ENCODE results near the gene TRAFD1.
"Not testable (repeated sequence)": the region's sequence is repeated elsewhere in the genome, so short reads cannot be mapped to it uniquely, and the experiment has no call there.

The TRAFD1 gene

DNA sequence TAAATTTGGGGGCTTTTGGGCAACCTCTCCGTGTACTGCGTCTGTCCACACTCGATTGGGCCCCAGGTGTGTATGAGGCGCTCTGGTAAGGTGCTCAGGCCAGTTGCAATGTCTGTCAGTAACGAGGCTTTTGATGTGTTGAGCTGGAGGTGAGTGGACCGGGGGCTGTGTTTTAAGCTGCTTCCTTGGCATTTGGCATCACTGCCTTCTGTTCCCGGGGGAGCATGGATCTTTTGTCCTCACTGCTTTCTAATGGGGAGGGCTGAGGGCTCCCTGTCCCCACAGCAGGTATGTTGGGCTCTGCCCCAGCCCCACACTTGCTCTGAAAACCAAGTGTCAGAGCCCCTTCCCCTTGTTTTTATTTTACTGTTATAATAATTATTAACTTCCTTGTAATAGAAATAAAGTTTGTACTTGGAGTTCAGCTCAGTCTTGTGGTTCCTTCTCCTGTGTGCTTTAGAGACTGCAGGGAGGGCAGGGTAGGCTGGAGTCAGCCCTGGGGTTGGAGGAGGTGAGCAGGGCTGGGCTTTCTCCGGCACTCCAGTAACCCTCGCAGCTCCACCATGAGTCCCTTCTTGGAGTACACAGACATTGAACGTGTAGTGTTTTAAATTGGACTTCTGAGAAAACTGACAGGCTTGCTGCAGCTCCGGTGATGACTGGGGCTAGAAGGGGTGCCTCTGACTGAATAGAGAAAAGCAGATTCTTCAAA, 28.0 kb downstream of the TRAFD1 start:
- FAIRE-seq (no peak), DNase-seq (ENCODE audit: extremely low spot score, insufficient read length, low read depth) (no peak)

DNA sequence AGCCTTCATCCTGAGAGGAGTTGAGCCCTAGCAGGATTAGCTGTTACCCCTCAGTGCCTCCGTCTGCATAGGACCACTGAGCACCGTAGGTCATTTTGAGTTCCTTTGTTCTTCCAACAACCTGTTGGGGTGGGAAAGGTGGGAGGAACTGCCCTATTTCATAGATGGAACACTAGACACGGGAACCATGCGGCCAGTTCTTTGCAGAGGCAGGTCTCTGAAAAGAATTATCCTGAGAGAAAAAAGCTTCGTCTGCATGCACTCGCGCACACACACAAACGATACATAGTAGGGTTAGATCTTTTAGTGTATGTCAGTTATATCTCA, 28.5 kb downstream of the TRAFD1 start:
- no peak for DNase-seq (ENCODE audit: extremely low spot score, insufficient read length, low read depth)
- FAIRE-seq: no peak

DNA sequence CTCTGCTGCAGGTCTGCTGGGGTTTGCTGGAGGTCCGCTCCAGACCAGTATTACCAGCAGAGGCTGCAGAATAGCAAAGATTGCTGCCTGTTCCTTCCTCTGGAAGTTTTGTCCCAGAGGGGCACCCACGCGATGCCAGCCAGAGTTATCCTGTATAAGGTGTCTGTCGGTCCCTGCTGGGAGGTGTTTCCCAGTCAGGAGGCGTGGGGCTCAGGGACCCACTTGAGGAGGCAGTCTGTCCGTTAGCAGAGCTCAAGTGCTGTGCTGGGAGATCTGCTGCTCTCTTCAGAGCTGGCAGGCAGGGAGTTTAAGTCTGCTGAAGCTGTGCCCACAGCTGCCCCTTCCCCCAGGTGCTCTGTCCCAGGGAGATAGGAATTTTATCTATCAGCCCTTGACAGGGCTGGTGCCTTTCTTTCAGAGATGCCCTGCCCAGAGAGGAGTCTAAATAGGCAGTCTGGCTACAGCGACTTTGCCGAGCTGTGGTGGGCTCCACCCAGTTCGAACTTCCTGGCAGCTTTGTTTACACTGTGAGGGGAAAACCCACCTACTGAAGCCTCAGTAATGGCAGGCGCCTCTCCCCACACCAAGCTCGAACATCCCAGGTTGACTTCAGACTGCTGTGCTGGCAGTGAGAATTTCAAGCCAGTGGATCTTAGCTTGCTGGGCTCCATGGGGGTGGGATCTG, 33.2 kb downstream of the TRAFD1 start:
- not testable (repeated sequence) for FAIRE-seq; DNase-seq (ENCODE audit: extremely low spot score, insufficient read length, low read depth)

DNA sequence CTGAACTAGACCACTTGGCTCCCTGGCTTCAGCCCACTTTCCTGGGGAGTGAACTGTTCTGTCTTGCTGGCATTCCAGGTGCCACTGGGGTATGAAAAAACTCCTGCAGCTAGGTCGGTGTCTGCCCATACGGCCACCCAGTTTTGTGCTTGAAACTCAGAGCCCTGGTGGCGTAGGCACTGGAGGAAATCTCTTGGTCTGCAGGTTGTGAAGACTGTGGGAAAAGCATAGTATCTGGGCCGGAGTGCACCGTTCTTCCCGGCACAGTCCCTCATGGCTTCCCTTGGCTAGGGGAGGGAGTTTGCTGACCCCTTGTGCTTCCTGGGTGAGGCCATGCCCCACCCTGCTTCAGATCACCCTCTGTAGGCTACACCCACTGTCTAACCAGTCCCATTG, 33.8 kb downstream of the TRAFD1 start:
- FAIRE-seq (no peak), DNase-seq (ENCODE audit: extremely low spot score, insufficient read length, low read depth) (no peak)

DNA sequence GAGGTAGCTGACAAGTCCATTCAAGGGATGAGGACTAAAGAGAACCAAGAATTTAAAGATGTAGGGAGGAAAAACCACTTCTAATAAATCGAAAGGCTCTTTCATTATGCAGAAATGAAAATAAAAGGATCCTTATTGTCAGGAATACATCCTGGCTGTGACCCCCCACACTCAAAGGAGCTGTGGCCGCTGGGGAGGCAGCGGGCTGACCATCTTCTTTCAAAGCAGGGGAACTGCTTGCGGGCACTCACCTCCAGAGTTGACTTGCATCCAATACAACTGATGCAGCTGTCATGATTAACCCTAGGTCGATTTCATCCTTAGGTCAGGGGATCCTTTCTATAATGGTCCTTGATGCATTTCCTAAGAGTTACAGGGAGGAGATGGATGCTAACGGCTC, 35.3 kb downstream of the TRAFD1 start:
- no peak for DNase-seq (ENCODE audit: extremely low spot score, insufficient read length, low read depth)
- no peak for FAIRE-seq

DNA sequence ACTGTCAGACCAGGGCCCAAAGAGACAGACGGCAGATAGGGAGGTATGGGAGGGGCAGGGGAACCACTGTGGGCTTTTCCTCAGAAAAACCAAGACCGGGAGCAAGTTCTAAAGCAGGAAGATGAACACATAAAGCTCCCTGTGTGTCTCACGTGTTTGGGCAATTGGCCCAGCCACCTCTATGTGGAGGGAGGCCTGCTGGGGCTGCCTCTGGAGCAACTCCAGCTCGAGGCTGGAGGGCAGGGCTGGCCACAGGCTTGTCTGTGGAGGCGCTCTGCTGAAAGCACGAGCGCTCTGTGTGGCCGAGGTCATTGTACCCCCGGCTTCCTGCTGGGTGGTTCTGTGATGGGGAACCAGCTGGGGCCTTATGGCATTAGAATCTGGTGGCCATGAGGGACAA, 36.4 kb downstream of the TRAFD1 start:
- FAIRE-seq (no peak), DNase-seq (ENCODE audit: extremely low spot score, insufficient read length, low read depth) (no peak)

DNA sequence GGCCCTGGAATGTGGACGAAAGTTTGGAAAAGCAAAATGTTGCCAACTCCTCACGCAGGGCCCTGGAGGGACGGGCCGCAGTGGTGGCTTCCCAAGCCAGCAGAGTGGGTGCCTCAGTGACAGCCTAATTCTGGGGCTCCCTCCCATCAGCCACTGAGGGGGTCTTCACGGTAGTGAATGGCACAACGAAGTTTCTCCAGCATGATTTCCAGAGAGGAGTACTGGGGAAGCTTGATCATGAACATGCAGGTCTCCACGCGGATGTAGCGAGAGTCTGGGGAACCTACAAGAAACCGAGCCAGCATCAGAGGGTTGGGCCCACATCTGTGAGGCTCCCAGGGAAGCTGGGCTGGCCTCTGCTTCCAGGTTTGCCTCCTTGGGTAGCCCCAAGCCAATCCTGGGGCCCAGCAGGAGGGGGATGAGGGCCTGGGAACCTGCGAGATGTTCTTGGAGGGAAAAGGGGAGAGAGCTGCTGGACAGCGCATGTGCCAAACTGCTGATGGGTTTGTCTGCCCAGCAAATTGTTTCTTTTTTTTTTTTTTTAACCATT, 37.0 kb downstream of the TRAFD1 start:
- DNase-seq (ENCODE audit: extremely low spot score, insufficient read length, low read depth): no peak
- no peak for FAIRE-seq

DNA sequence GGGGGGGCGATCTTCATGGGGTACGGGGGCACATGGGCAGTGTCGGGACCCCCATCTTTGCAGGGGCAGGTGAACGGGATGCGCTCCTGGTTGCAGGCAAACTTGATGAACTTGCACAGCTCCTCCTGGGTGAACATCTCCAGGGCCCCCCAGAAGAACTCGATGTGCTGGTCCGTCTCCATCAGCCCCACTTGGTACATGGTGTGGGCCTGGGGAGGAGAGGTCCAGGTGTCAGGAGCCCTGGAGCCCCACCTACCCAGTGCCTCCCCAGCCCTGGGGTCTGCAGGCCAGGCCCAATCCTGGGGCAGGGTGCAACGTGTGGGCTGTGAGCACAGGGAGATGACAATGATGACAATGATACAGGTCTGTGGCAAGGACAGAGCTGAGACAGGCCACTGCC, 37.7 kb downstream of the TRAFD1 start:
- no peak for DNase-seq (ENCODE audit: extremely low spot score, insufficient read length, low read depth)

DNA sequence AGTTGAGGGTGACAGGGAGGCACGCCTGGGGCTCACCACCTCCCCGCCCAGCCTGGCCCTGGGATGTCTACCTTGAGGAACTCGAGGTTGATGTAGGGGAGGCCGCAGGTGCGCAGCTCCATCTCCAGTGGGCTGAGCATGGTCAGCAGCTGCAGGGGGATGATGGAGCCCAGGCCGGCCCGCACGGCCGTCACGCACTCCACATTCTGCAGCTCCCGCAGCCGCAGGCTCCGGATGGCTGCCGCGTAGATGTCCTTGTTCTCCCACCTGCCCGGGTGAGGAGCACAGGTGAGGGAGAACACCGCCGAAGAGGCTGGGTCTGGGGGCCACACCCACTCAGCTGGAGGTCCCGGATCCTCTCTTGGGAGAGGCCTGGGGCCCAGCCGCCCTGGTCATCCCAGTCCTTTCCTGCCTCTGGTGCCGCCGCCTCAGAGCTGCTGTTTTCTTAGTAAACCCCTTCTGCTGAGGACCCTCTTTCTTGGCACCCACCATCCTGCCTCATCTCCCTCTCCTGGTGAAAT, 38.2 kb downstream of the TRAFD1 start:
- DNase-seq (ENCODE audit: extremely low spot score, insufficient read length, low read depth) (no peak), FAIRE-seq (no peak)

More for the DNA sequence above, 37.7 kb downstream of the TRAFD1 start:
- no peak for FAIRE-seq

DNA sequence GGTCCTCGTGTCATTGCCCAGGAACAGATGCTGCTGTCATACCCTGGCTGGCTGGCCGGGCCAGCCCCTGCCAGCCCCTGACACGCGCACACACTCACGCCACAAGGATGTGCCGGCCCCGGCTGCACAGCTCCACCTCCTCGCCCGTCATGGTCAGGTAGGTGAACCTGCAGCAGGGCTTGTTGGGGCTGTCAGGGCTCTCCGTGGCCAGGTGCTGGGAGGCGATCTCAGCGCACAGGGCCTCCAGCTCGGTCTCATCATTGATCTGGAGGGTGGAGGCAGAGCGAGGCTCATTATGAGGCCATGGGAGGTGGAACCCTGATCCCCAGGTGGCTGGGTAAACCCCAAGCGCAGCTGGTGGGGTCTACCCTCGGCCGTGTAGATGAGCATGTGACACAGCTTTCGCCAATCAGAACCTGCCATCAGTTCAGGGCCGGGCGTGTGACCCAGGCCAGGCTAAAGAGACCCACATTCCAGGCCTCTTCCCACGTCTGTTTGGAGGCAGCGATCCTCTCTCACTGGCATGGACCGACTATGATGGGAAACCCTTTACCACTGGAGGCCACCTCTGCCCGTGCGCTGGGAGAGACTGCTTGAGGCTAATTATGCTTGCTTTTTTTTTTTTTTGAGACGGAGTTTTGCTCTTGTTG, 38.8 kb downstream of the TRAFD1 start:
- no peak for DNase-seq (ENCODE audit: extremely low spot score, insufficient read length, low read depth)
- no peak for FAIRE-seq

DNA sequence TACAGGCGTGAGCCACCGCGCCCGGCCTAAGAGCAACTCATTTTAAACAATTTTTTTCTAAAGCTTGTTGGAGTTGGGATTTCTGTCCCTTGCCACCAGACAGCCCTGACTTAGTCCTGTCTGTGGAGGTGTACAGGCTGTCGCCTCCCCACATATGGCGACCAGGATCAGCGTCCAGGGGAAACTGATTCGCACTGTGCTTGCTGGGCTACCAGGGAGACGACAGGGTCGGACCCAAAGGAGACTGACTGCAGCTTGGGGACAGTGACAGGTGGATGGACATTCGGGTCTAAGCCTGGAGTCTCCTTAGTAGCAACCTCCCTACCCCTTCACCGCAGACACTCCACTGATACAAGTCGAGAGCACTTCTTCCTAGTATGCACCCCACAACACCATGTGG, 40.3 kb downstream of the TRAFD1 start:
- DNase-seq (ENCODE audit: extremely low spot score, insufficient read length, low read depth) (no peak), FAIRE-seq (no peak)

DNA sequence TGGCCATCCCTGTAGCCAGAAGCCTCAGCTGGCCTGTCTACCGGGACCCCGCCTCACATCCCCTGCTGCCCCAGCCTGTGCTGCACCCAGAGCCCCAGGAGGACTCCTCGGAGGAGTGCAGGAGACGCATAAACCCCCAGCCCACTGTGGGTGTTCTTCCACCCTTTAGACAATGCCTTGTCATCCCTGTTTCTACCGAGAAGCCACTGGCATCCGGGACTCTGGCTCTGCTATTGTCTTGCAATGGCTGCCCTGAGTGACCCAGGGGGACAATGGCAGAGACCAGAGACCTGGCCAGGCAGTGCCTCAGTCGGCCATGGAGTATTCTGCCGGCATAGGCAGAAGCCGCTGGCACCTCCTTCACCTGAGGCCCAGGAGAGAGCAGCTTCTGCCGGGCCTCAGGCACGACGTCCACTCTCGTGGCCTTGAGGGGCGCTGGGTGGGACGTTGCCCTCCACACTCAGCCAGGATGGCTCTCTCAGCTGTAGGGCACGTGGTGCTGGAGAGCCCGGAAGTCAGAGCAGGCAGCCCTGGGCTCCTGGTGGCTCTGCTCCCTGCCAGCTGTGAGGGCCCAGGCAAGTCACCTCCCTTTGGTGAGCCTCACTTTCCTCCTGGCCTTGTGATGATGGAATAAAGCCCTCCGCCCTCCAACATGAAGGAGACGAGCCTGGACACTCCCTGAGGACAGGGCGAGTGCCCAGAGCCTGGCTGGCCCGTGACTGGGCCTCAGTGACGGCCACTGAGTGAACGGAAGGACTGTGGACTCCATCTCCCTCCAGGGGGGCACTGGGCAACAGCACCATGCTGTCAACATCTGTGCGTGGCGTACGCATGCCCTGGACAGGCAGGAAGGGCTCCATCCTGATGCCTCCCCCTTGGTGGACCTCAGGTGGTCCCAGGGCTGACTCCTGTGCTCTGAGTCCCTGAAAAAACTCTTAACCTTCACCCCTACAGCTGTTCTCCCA, 41.0 kb downstream of the TRAFD1 start:
- no peak for DNase-seq (ENCODE audit: extremely low spot score, insufficient read length, low read depth)
- no peak for FAIRE-seq

DNA sequence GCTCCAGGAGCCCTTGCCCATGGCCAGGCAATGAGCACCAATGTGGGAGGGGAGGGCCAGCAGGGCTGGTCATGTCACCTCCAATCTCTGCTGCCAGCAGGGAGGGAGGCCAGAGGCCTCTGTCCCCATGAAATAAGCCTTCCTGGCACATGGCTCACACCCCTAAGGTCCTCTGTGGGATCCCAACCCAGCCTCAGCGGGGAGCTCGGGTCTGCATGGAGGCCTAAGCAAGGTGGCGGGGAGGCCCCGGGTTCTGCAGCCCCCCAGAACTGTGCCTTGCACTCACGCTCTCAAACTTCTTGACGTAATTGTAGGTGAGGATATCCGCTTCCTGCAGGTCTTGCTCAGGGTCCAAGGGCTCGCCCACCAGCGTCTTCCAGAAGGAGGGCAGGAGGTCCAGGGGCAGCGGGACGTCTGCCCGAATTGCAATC, 41.7 kb downstream of the TRAFD1 start:
- no peak for FAIRE-seq
- no peak for DNase-seq (ENCODE audit: extremely low spot score, insufficient read length, low read depth)

DNA sequence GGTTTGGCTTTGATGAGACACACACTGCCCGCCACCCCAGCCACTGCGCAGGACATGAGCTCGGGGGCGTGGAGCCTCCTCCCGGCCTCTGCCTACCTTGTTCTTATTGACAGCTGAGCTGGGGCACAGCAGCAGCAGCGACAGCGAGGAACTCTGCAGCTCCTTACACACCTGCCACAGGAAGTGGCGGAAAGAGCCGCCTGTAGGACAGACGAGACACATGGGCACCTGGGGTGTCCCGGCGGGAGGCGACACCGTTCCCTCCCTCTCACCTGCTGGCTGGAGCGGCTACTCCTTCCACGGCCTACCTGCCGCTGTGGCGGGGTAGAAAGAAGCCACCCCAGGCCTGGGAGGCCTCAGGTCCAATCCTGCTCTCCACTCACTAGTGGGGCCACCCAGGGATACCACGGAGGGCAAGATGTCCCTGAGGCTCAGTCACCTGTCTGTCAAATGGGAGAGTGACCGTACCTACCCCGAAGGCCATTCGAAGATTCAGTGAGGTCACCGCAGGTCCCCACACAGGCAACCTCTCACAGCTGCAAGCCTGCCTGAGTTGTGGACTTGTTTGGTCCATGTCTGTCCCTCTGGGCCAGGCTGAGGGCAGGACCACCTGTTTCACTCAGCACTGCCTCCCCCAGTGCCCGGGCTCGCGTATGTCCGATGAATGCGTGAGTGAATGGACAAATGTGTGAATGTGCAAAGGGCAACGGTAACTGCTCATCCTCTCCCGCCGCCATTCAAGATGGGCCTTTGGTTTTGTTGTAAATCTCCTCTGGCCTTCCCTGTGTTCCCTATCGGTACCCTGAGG, 42.6 kb downstream of the TRAFD1 start:
- DNase-seq (ENCODE audit: extremely low spot score, insufficient read length, low read depth) (no peak), FAIRE-seq (no peak)

DNA sequence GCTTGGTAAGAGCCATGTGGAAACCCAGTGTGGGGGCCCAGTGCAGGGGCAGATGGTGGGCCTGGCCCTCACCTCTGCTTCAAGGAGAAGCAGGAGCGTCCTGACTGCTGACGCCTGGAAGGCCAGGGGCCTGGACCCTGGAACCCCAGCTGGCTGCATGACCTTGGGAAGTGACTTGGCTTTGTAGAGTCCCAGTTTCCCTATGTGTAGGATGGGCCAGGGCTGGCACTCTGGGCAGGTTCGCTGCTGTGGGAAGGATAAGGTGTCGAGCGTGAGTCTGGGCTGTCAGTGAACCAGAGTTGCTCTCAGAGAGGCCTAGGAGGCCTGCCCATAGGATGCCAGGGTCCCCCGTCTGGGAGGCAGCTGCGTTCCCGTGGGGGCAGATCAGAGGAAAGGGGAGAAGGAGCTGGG, 43.2 kb downstream of the TRAFD1 start:
- FAIRE-seq: no peak
- DNase-seq (ENCODE audit: extremely low spot score, insufficient read length, low read depth): no peak

DNA sequence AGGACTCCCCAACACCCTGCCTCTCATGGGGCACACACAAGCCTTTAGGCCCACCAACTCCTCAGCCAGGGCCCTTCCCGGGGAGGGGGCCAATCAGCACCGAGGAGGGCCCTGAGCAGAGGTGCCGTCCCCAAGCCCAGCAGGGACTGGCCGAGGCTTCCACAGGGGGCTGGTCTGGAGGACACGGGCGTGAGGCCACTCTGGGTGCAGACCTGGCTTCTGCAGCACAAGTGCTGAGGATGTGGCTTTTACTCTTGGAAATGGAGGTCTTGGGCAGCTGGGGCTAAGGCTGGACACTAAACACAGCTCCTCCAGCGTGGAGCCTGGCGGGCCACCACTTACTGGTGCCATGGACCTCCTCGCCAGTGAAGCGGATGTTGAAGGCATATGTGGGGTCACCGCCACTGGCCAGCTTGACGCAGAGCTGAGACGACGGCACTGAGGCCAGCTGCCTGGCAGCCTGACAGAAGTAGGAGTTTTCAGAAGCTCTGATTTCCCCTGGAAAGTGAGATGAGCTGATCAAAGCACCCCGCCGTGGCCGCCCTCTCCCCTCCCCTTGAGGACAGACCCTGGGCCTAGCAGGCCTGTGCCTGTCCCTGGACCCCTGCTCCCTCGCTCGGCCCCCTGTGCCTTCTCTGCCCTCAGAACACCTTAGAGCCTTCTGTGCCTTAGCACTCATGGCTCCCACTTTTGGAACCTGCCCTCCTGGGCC, 44.0 kb downstream of the TRAFD1 start:
- no peak for FAIRE-seq

DNA sequence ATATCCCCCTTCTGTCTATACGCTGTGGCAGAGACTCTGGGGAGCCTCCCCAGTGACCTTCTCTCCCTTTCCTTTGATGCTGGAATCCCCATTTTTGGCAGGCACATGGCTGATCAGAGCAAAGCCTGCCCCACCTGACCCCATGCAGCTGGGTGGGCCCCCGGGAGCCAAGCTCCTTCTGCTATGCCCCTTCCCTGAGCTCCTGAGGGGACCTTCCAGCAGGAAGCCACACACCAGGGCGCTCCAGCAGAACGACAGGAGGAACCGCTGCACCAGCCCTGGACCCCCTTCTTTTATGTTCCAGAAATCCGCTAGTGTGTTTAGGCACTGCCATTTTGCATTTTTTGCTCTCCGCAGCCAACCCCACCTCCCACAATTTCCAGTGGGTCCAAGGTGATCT, 44.6 kb downstream of the TRAFD1 start:
- DNase-seq (ENCODE audit: extremely low spot score, insufficient read length, low read depth) (no peak), FAIRE-seq (no peak)

More for the DNA sequence above, 44.0 kb downstream of the TRAFD1 start:
- no peak for DNase-seq (ENCODE audit: extremely low spot score, insufficient read length, low read depth)

DNA sequence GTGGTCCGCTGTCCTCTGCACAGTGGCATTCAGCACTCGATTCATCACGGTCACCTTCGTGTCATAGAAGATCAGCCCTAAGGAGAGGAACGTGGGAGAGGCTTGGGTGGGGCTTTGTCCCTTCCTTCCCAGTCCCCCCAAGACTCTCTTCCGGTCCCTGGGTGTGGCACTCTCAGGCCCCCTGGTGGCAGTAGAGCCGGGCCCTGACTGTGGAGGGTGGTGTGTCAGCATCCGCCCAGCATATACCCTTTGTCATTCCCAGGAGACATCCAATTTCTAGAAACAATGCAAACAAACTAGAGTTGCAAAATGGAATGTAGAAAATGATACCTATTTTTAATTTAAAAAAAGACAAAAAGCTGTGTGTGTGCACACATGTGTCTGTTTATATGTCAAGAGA, 45.0 kb downstream of the TRAFD1 start:
- FAIRE-seq: no peak
- DNase-seq (ENCODE audit: extremely low spot score, insufficient read length, low read depth): no peak
